Inflammatory macrophage treated with lipopolysaccharide for 4 hours (primary cell): Measurements from ENCODE around the gene WDR75.

Experiments used
- DNase-seq: peaks from one replicate; pipeline ENCODE4 v3.0.0-alpha.2; 2020

Gene WDR75

DNA sequence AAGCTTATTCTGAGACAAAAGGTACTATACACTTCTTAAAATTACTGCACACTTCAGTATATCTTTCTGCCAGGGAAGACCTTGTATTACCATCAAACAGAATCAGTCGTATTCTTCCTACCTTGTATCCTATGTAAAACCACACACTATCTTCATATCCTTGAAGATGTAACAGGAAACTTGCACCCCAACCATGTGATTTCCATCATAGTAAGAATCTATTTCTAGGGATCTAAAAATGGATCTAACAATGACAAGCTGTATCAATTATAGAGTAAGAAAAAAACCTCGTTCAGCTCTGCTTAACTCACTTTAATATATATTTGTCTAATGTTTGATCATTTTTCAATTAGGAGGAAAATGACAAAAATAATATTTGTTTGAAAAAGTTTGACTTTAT lies 60.2 kb downstream of the WDR75 start:
- no peak for DNase-seq

DNA sequence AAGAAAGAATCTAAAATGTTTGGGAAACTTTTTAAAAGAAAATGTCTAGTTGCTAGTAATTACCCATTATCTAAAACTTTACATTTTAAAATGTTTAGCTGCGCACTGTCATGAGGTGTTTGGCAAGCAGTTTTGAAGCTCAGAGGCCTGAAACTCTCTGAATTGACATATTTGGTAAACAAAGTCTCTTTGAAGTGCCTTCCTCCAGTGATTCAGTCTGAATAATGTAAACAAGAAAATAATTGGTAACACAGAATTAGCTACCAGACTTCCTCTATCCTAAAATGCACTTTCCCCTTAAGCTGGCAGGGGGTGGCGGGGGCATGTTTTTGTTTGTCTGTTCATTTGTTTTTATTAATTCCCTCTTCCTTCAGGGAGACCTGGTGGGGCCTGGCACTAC lies 61.4 kb downstream of the WDR75 start:
- no peak for DNase-seq

- no peak for DNase-seq
These were observed 63.0 kb downstream of the WDR75 start for GRCh38 chr2:189504238-189504637.

DNA sequence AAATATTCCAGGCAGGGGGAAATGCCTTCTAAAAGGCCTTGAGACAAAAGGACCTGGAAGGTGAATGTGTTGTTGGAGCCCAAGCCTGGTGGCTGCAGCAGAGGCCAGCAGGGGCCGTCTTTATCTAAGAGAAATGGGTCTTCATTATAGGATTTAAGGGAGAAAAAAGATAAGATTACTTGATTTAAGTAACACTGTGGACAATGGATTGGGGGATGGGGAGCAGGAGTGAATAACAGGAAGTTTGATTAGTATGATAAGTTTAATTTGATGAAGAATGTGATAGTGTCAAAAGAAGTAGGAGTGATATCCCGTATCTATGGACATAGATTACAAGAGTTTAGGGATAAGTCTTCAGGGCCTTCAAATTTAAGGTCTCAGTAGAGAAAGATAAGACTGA lies 64.2 kb downstream of the WDR75 start:
- DNase-seq, result no peak

DNA sequence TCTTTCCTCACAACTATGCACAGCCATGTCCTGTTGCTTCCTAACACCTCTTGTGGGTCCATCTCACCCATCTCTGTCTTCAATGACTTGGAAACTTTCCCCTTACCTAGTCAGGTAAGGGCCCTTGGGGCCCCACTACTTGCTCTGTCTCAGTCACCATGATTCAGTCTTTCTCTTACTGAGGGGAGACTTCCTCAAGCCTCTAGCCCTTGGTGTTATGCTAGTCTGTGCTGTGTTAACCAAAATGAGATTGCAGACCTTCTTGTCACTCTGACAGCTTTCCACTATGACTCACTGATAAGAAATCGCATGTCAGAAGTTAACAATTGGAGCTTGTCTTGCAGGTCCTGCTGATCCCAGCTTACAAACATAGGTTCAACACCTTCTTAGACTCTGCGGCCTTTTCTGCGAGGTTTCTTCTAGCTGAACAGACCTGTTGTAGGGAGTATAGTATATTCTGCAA lies 65.3 kb downstream of the WDR75 start:
- DNase-seq, result peak; percentile 19

GRCh38 chr2:189511210-189511959 lies 70.1 kb downstream of the WDR75 start:
- DNase-seq, result no peak

DNA sequence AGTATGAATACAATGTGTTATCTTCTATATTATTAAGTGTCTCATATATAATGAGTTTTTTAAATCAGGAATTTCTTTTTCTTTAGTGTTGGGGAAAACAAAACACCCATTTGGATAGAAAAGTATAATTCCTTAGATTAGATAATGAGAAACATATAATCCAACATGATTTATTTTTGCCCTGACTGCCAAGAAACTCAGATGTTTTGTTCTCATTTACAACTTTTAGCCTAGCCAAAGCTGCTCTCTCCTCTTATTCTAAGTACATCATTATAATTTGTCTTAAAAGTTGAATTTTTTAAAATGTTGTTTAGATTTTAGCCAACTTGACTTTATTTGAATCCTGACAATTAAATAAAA lies 70.7 kb downstream of the WDR75 start:
- DNase-seq, result no peak

DNA sequence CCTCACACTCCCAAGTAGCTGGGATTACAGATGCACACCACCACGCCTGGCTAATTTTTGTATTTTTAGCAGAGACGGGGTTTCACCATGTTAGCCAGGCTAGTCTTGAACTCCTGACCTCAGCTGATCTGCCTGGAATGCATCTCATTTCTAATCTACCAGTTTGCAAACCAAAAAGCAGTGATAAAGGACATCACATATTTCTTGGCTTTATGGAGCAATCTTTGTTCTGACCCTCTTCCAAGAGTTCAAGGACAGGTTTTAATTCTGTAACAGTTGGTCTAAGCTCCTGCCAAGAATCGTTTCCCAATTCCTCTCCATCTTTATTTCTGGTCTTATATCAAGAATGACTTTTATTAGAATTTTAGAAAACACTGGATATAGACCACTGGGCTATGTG lies 71.6 kb downstream of the WDR75 start:
- no peak for DNase-seq

DNA sequence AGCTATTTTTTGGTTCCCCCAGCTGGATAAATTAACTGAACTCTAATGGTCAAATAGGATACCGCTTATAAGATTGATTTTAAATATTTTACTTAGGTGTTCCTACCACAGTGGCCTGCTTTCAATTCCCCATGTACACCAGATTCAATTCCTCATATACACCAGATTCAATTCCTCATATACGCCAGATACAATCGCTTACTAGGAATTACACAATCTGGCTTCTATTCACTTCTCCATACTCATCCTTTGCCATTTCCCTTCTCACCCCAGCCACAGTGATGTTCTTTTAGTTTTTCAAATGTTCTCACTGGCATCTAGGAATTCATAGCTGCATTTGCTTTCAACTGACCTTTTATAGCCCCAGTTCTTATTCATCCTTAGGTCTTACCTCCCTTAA lies 72.8 kb downstream of the WDR75 start:
- peak; percentile 91 for DNase-seq

- peak; percentile 46 for DNase-seq
These were observed 74.0 kb downstream of the WDR75 start for GRCh38 chr2:189515264-189515663.

- DNase-seq, result peak; percentile 57
These were observed 75.3 kb downstream of the WDR75 start for GRCh38 chr2:189516546-189516945.

DNA sequence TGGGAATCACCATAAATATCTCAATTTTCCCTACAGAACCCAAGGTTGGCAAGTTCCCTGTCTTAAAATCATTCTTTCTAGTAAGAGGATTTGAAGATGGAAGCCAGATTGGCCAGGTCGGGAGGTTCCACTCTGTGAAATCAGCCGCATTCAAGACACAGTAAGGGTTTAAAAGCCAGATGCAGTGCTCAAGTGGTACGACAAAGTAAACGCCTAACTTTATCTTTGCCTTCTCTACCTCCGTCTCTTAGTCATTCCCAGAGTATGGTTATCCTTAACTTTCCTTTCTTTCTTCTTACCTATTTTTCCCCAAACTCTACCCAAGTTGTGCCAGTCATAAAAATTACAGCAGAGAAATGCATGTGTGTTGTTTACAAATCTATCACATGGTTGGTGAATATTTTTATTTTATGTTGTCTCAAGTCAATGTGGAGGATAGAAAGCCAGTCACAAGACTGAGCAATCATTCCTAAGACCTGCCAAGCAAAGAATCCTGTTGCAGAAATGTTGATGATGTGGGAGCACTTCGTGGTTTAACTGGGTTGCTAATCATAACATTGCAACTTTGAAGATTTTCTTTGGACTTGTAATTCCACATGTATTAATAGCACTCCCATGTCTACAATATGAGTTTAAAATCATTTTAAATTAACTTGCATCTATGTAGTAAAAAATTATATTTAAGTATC lies 76.7 kb downstream of the WDR75 start:
- peak; percentile 15 for DNase-seq

DNA sequence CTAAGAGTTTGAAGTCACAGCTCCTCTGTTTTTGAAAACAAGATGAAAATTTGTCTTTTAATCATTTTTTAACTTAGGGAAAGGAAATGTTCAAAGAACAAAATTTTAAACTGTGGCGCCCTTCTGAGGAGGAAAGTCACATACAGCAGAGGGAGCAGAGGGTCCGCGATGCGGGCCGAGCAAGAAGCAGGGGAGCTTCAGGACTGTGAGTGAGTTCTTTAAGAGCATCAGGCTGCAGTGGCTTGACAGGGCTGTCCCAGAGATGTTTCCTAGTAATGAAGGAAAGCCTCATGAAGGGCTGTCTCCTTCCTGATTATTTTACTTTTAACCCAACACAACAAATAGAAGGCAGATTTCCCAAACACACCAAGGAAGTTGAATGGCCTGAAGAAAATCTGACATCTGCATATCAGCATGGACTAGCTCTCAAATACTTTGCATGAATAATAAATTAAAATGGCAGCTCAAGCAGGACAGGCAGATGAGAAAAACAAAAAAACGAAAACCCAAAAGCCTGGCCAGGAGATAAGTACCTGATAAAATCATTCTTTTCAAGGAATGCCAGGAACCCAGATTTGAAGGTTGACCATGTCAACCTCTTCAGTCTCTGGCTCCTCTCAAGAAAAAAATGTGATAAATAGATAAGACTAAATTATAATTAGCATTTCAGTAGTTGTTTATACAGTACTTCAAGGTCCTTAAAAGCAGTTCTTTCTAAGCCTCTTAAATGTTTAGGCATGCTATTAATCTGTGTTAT lies 78.5 kb downstream of the WDR75 start:
- no peak for DNase-seq

GRCh38 chr2:189521699-189522434 lies 80.6 kb downstream of the WDR75 start:
- DNase-seq, result no peak

- DNase-seq, result peak; percentile 55
These were observed 81.3 kb downstream of the WDR75 start for GRCh38 chr2:189522435-189523151.

DNA sequence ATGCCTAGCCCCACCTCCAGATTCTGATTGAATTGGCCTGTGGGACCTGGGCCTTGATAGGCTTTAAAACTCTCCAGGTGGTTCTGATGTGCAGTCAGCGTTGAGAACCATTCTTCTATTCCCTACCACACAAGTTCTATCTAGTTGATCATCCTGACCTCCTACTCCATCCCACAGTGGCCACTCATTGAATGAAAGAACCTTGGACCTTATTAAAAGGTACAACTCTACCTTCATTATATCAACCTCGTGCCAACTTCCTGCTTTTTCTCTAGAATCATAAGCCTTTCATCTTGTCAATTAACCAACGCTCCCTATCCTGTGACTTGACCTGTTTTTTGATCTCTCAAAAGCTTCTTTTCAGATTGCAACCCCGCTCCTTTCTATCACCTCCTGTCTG lies 83.5 kb downstream of the WDR75 start:
- no peak for DNase-seq
